ENCODE data around the gene IGFL1. TPM values are rescaled to one million over a fixed set of nuclear protein-coding genes. Genes with fewer than 3 reads are reported as not detected.
"Not testable (repeated sequence)": the region's sequence is repeated elsewhere in the genome, so short reads cannot be mapped to it uniquely, and the experiment has no call there.

The IGFL1 gene
- total and polyA plus RNA-seq, 9 donors, result not detected

DNA sequence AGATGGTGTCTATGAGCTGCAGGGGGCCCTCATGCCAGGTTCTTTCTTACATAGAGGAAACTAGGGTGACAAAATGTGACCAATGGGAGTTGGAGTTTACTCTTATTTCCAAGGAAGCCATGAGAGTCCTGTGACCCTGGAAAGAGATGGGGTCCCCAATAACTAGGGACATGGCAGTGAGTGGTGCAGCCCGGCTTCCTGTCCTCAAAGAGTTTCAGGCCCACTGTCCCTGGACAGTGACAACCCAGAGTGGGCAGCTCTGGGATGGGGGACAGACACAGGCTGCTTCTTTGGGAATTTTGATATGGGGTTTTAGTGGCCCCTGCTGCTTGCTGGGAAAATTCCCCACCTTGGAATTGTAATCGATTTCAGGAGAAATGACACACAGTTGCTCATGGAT is 8.4 kb upstream of the IGFL1 start:
- WGBS, 3 donors, result 61 to 78% (median 62%) methylated on average over 2 of the region's 2 CpGs
- no peak overlapping the region for H3K4me3 ChIP-seq
- H3K27ac ChIP-seq, result no peak overlapping the region
- no peak for DNase-seq
- H3K27me3 ChIP-seq, result no peaks in the 10 kb centered on the region
- H3K36me3 ChIP-seq, result no peaks in the 10 kb centered on the region
- peaks cover 11% of the 10 kb centered on the region for H3K4me1 ChIP-seq (ENCODE audit: insufficient read depth)
- intact Hi-C loops (cut with DNase I), result no loop called here
- H3K9me3 ChIP-seq, result no peaks in the 10 kb centered on the region
- no peak for TF ChIP-seq EP300 (IDR thresholded peaks at IDR 0.05)

DNA sequence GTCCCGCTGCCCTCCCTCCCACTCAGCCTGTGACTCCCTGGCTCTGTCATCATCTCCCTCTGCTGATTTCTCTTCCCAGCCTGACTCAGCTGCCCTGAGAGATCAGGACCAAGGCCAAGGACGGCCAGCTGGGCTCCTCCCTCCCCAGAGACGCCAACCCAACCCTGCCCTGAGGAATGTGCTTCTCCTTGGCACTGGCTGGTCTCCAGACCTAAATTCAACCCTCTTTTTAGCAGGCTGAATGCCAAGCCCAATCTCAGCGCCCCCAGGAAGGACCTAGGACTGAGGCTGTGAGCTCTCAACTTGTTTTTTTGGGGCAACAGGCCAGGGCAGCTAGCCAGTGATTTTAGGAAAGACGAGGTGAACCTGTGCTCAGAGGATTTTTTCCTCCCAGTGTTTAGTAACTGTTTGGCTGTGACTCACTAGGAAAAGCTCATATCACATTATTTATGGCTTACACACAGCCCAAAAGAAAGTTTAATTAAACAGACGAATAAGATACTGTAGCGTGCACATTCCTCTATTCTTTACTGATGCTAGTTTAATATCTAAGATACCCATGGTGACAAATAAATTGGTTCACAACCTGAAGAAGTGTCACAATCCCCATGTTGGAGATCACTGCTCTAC is 7.4 kb upstream of the IGFL1 start:
- 1 to 4% (median 3%) methylated on average over 7 of the region's 7 CpGs for WGBS, 3 donors
- H3K27ac ChIP-seq, result peak overlapping the region in 1 of 2 donors; percentile 27
- H3K36me3 ChIP-seq, result no peaks in the 10 kb centered on the region
- DNase-seq, result peak; percentile 63 to 84 (median 67)
- intact Hi-C loops (cut with DNase I), result no loop called here
- H3K9me3 ChIP-seq, result no peaks in the 10 kb centered on the region
- H3K4me3 ChIP-seq, result no peak overlapping the region
- no peaks in the 10 kb centered on the region for H3K27me3 ChIP-seq
- peaks cover 11% of the 10 kb centered on the region for H3K4me1 ChIP-seq (ENCODE audit: insufficient read depth)
- TF ChIP-seq, protein P1, sequence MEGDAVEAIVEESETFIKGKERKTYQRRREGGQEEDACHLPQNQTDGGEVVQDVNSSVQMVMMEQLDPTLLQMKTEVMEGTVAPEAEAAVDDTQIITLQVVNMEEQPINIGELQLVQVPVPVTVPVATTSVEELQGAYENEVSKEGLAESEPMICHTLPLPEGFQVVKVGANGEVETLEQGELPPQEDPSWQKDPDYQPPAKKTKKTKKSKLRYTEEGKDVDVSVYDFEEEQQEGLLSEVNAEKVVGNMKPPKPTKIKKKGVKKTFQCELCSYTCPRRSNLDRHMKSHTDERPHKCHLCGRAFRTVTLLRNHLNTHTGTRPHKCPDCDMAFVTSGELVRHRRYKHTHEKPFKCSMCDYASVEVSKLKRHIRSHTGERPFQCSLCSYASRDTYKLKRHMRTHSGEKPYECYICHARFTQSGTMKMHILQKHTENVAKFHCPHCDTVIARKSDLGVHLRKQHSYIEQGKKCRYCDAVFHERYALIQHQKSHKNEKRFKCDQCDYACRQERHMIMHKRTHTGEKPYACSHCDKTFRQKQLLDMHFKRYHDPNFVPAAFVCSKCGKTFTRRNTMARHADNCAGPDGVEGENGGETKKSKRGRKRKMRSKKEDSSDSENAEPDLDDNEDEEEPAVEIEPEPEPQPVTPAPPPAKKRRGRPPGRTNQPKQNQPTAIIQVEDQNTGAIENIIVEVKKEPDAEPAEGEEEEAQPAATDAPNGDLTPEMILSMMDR (IDR thresholded peaks at IDR 0.05), result no peak
- no peak for TF ChIP-seq EP300 (IDR thresholded peaks at IDR 0.05)
- TF ChIP-seq POLR2A (IDR thresholded peaks at IDR 0.05), result no peak

DNA sequence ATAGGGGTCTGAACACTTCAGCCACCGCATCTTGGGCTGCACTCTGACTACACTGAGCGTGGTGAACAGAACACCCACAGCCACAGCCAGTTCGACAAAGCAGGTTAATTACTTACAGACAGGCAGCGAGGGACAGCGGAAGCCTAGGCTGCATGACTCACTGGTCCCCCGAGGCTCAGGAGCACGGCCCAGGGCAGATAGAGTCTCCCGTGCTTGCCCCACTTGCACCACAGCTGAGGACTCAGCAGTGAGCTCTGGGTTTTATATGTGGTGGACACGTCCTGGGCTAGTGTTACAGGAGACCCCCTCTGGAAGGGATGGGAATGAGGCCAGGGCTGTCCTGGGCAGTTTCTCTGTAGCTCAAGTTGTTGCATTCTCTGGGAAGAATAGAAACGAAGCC is 5.8 kb upstream of the IGFL1 start:
- H3K4me3 ChIP-seq; DNase-seq; H3K36me3 ChIP-seq; H3K27me3 ChIP-seq; intact Hi-C loops (cut with DNase I); H3K9me3 ChIP-seq; H3K27ac ChIP-seq: not testable (repeated sequence)
- WGBS, 3 donors, result 70 to 72% (median 72%) methylated on average over 8 to 10 of the region's 10 CpGs
- peaks cover 11% of the 10 kb centered on the region for H3K4me1 ChIP-seq (ENCODE audit: insufficient read depth)

DNA sequence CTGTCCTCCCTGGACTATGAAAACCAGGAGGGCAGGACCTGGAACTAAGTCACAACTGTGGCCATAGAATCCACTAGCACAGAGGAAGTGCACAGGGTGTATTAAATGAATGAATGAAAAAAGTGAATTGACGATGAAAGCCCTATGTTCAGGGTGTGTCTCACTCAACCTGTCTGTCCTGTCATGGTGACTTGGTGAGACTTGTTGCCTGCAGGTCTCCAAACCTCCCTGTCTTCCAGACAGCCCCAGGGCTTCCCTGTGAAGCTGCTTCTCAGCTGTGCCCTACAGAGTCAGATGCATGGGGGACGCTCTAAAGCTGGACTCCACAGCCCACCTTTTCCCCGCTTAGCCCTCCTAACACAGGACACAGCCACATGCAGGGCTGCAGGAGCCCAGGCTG is 4.8 kb upstream of the IGFL1 start:
- 71 to 81% (median 80%) methylated on average over 3 of the region's 3 CpGs for WGBS, 3 donors
- intact Hi-C loops (cut with DNase I), result no loop called here
- H3K36me3 ChIP-seq, result no peaks in the 10 kb centered on the region
- no peaks in the 10 kb centered on the region for H3K27me3 ChIP-seq
- TF ChIP-seq, protein P1 (IDR thresholded peaks at IDR 0.05), result no peak
- TF ChIP-seq EP300 (IDR thresholded peaks at IDR 0.05), result no peak
- no peak for TF ChIP-seq POLR2A (IDR thresholded peaks at IDR 0.05)
- H3K4me3 ChIP-seq, result no peak overlapping the region
- no peak for DNase-seq
- H3K4me1 ChIP-seq (ENCODE audit: insufficient read depth), result peaks cover 11% of the 10 kb centered on the region
- H3K27ac ChIP-seq, result no peak overlapping the region
- H3K9me3 ChIP-seq, result no peaks in the 10 kb centered on the region

DNA sequence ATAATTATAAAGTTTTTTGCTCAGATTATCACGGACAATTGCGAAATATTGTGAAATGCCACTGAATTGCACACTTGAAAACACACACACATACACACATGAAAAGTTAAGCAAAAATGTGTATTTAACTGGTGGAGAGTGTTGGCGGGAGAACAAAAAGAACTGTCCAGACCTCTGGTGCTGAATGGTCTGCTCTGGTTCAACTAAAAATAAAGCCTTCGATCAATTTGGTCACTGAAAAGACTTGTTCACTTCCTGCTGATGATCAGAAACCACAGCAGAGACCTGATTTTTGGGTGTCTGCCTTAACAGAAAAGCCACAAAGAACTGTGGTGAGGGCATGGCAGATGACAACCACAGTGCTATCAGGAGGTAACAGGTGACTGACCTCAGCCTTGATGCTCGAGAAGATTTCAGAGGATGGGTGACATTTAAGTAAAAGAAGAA is 4.0 kb upstream of the IGFL1 start:
- no peaks in the 10 kb centered on the region for H3K27me3 ChIP-seq
- intact Hi-C loops (cut with DNase I), result no loop called here
- no peak overlapping the region for H3K4me3 ChIP-seq
- peaks cover 11% of the 10 kb centered on the region for H3K4me1 ChIP-seq (ENCODE audit: insufficient read depth)
- TF ChIP-seq POLR2A (IDR thresholded peaks at IDR 0.05), result no peak
- TF ChIP-seq, protein P1 (IDR thresholded peaks at IDR 0.05), result no peak
- no peaks in the 10 kb centered on the region for H3K36me3 ChIP-seq
- DNase-seq, result no peak
- no peaks in the 10 kb centered on the region for H3K9me3 ChIP-seq
- WGBS, 3 donors, result 8 to 41% (median 30%) methylated on average over 5 of the region's 5 CpGs
- no peak overlapping the region for H3K27ac ChIP-seq
